Jurkat, Clone E6-1 (cell line): ENCODE measurements around the gene ACHE.
A peak's percentile ranks its signal among the peaks of the same experiment; 100 is the strongest.
"Not testable (repeated sequence)": the region's sequence is repeated elsewhere in the genome, so short reads cannot be mapped to it uniquely, and the experiment has no call there.

ENCODE experiments used
- DNase-seq: peaks from one replicate; pipeline ENCODE4 v3.0.0-alpha.2; 2011; ENCODE audit warnings: low read depth, low spot score
- H3K4me3 ChIP-seq: 2 replicates; pipeline ENCODE4 v1.5.1; 2011; ENCODE audit warnings: mild to moderate bottlenecking, low read length, control low read depth, moderate library complexity

Gene ACHE

DNA sequence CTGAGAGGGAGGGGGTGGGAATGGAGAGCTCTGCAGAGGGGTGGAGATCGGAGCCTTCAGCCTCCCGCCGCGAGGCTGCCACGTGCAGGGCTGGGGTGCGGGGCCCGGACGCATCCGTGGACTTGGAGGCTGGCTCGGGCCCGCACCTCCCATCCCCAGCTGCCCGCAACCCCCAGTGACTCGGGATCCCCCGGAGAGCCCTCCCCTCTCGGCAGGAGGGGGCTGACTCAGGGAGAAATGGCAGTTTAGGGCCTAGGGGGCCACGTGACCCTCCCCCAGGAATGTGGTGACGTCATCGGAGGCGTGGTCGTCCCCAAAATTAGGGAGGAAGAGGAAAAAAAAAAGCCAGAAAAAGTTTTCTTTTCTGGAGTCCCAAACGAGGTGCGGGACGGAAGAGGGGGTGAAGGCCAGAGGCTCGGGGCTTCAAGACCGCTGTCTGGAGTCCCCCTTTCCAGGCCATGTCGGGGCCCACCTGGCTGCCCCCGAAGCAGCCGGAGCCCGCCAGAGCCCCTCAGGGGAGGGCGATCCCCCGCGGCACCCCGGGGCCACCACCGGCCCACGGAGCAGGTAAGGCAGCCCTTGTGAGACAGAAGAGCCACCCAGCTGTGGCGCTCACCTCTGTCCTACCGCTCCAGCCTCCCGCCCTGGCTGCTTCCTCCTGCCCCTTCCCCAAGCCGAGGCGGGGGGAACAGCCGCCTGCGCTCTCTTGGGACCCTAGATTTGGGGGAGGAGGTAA, 28.5 kb downstream of the ACHE start, which contains the start of gene TRIP6:
TSS of gene TRIP6 (plus strand) at position 348 of the 736 bp plus-strand sequence. CDS start at position 459, 111 bp downstream.
- no peak for DNase-seq
- no peak within 1 kb of the TSS for H3K4me3 ChIP-seq

- no peak for DNase-seq
- no peak overlapping the region for H3K4me3 ChIP-seq
Observed at GRCh38 chr7:100866729-100867039, 29.0 kb downstream of the ACHE start.

DNA sequence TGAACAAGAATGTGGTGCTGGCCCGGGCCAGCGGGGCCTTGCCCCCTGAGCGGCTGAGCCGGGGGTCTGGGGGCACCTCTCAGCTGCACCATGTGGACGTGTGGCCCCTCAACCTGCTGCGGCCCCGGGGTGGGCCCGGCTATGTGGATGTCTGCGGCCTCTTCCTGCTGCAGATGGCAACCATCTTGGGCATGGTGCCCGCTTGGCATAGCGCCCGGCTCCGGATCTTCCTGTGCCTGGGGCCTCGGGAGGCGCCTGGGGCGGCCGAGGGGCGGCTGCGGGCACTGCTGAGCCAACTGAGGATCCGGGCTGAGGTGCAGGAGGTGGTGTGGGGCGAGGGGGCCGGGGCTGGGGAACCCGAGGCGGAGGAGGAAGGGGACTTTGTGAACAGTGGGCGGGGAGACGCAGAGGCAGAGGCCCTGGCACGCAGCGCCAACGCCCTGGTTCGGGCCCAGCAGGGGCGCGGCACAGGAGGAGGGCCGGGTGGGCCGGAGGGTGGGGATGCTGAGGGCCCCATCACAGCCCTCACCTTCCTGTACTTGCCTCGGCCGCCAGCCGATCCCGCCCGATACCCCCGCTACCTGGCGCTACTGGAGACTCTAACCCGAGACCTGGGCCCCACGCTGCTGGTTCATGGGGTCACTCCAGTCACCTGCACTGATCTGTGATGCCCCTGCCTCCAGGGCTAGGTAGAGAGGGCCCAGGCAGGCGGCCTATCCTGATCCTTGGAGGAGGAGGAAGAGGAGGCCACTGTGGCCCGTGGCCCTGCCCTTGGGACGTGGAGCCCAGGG, 29.6 kb downstream of the ACHE start:
- no peak for DNase-seq
- no peak overlapping the region for H3K4me3 ChIP-seq

DNA sequence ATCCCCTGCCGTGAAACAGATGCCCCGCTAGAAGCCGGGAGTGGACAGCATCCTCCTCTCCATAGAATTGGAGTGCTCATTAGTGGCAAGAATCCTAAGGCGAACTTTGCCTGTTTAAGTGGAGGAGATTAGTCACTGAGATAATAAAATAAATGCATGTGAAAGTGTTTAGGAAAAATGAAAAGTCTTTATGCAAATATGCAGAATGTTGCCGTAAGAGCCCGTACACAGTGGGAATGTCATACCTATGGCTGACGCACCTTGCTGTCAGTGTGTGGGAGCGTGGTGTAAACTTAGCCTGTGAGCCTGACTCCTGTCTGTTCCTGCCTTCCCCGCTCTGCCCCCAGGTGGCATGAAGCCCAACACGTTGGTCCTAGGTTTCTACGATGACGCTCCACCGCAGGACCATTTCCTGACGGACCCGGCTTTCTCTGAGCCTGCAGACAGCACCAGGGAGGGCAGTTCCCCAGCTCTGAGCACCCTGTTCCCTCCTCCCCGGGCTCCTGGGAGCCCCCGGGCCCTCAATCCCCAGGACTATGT, 30.2 kb downstream of the ACHE start:
- no peak for DNase-seq
- no peak overlapping the region for H3K4me3 ChIP-seq

- no peak overlapping the region for H3K4me3 ChIP-seq
- DNase-seq, result no peak
Observed at GRCh38 chr7:100864263-100864845, 31.3 kb downstream of the ACHE start.

DNA sequence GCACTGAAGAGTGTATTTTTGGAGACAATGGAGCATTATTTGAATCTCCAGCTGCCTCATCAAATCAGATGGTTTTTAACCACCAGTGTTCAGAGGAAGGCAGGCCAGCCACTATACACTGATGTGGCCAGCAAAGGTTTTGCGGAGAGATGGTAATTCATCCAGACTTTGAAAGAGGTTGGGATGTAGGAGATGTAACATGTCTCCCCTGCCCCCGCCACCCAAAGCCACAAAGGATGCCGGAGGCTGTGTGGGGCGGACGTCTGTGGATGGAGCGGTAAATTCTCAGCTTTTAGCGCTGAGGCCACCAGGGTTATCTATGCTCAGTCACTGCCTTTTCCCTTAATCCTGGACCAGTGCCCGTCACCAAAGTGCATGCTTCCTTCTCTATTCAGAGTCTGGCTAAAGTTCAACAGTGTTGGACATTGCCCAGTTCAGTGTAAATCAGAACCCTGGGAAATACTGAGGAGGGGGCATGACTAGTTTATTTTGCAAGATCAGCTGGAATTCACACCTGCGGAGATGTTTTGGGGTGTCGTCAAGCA, 32.2 kb downstream of the ACHE start:
- H3K4me3 ChIP-seq, result no peak overlapping the region
- no peak for DNase-seq

GRCh38 chr7:100861616-100861985, 34.1 kb downstream of the ACHE start:
- no peak overlapping the region for H3K4me3 ChIP-seq
- DNase-seq, result no peak

DNA sequence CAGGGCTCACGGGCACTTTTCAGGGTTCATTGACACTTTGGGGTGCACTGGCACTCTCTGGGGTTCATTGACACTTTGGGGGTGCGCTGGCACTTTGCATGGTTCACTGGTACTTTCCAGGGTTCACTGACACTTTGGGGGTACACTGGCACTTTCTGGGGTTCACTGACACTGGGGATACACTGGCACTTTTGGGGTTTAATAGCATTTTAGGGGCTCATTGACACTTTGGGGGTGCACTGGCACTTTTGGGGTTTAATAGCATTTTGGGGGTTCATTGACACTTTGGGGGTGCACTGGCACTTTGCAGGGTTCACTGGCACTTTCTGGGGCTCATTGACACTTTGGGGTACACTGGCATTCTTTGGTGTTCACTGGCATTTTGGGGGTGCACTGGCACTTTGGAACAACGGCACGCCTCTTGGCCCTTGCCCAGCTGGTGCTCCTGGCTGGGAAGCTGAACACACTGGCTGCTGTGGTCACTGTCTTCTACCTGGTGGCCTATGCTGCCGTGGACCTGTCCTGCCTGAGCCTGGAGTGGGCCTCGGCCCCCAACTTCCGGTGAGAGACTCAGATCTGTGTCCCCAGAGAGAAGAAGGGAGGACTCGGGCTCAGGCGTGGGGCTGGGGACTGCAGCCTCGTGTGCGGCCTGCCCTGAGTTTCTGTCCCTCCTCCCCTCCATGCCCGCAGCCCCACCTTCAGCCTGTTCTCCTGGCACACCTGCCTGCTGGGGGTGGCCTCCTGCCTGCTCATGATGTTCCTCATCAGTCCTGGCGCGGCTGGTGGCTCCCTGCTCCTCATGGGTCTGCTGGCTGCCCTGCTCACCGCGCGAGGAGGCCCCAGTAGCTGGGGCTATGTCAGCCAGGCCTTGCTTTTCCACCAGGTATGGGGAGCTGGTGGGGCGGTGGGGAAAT, 34.7 kb downstream of the ACHE start:
- H3K4me3 ChIP-seq, result no peak overlapping the region
- no peak for DNase-seq

GRCh38 chr7:100859856-100860255, 35.8 kb downstream of the ACHE start:
- no peak overlapping the region for H3K4me3 ChIP-seq
- DNase-seq, result no peak

DNA sequence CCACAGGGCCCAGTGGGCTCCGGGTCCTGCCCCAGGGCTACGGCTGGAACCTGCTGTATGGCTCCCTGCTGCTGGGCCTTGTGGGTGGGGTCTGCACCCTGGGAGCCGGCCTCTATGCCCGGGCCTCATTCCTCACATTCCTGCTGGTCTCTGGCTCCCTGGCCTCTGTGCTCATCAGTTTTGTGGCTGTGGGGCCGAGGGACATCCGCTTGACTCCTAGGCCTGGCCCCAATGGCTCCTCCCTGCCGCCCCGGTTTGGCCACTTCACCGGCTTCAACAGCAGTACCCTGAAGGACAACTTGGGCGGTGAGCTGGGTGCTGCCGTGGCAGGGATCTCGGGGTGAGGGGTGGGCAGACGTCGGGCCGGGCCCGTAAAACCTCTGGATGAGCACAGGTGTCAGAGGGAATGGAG, 38.8 kb downstream of the ACHE start:
- DNase-seq, result no peak
- H3K4me3 ChIP-seq, result no peak overlapping the region

GRCh38 chr7:100855515-100855914, 40.2 kb downstream of the ACHE start:
- no peak overlapping the region for H3K4me3 ChIP-seq
- no peak for DNase-seq

- not testable (repeated sequence) for DNase-seq
Observed at GRCh38 chr7:100854899-100855298, 40.8 kb downstream of the ACHE start.

GRCh38 chr7:100854146-100854895, 41.4 kb downstream of the ACHE start:
- H3K4me3 ChIP-seq, result no peak overlapping the region
- DNase-seq, result no peak

More at GRCh38 chr7:100854899-100855298, 40.8 kb downstream of the ACHE start:
- not testable (repeated sequence) for H3K4me3 ChIP-seq

GRCh38 chr7:100852048-100852872, 43.4 kb downstream of the ACHE start, which contains the start of gene SLC12A9:
Gene SLC12A9, plus strand, starts transcription at chr7:100852713. Its CDS starts 1,485 bp downstream, at chr7:100854198.
- DNase-seq, result peak; percentile 78
- peak within 1 kb of the TSS; percentile 63 for H3K4me3 ChIP-seq

DNA sequence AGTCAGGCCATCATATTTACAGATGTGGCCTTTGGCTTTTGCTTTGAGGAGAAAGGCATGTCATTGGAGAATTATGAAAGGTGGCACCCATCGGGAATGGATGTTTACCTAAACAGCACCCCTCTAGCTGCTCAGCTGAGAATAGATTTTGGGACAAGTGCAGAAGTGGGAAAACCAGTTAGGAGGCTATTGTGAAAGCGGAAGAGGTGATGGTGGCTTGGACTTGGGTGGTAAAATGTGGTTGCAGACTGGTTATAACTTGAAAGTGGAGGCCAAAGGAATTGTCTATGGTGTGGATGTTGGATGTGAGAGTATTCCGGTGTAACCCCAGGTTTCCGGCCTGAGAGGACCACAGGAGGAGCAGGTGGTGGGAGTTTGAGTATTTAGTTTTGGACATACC, 48.3 kb downstream of the ACHE start:
- no peak overlapping the region for H3K4me3 ChIP-seq
- no peak for DNase-seq

DNA sequence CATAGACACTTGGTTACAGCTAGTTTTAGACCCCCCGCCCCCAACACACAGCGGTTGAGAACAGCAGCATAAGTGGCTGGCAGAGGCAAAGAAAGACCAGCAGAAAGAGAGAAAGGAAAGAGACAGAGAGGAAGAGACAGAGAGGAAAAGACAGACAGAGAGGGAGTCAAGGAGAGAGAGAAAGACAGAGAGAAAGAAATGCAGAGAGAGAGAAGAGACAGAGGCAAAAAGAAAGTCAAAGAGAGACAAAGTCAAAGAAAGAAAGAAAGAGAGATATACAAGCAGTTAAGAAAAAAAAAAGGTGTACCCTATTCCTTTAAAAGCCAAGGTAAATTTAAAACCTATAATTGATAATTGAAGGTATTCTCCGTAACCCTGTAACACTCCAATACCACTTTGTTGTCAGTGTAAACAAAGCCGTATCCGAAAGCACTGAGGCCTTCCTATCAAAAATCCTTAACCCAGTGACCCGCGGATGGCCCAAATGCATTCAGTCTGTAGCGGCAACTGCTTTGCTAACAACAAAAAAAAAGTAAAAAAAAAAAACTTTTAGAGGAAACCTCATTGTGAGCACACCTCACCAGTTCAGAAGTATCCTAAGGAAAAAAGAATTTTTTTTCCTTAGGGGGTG, 55.1 kb downstream of the ACHE start:
- no peak for DNase-seq
- H3K4me3 ChIP-seq, result no peak overlapping the region
